GM18499 (cell line): ENCODE data around the gene CALML6.

ENCODE experiments used
- ATAC-seq: cut with Tn5 transposase; IDR thresholded peaks from one replicate; pipeline ENCODE4 v1.9.1; 2021; ENCODE audit warnings: moderate number of reproducible peaks; ENCODE audit not compliant: insufficient read depth, unreplicated experiment

Gene CALML6

DNA sequence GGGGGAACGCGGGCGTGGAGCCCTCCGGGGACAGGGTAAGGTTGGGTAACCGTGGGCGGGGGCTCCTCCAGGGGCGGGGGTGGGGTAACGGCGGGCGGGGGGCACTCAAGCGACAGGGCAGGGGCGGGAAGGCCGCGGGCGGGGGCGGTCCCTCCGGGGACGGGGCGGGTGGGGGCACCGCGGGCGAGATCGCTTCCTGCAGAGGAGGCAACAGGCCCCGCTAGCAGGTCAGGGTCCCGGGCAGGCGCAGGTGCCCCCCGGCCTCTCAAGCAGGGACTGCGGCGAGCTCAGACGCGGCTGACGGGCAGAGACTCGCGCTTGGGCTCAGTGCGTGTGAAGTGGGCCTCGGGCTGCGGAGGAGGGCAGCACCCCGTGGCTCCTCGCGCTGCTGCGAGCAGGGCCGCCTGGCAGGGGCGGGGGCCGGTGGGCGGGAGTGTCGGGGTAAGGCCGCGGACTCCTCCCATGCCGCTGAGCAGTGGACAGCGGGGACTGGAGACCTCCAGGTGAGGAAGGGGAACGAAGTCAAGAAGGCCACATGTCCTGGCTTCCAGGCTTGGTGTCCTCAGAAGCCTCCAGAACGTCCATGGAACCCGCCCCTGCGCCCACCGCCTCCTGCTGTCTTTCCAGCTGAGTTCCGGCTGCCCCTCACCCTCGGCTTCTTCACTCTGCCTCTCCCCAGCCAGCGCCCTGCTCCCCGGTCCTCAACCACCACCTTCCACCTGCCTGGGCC is 23.5 kb upstream of the CALML6 start:
- ATAC-seq: no peak

DNA sequence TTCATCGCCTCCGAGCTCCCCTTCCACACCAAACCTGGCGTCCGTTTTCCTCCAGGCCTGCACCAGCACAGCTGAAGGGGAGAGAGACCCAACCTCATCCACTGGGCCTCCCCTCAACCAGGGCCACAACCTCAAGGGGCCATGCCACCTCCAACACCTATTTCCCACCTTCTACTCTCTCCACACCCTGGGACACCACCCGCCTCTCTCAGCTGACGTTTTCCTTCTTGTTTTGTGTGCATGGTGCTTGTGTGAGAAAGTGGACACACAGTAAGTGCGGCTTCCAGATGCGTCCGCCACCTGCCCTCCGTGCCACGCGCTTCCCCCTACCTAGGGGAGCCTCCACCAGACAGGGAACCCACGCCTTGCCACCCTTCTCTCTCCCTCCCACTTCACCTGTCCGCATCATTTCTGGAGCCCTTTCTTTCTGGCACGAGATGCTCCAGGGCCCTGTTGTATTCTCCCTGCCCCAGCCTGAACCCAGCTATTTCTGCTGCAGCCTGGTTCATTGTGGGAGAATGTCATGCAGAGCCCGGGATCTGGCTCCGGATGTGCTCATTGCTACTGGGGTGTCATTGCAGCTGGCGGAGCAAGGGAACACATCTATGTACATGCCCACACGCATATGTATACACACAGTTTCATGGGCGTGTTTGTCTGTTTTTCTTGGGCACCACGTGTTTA is 22.8 kb upstream of the CALML6 start:
- no peak for ATAC-seq

GRCh38 chr1:1892763-1893120 is 22.3 kb upstream of the CALML6 start:
- ATAC-seq: no peak

GRCh38 chr1:1893291-1893985 is 21.6 kb upstream of the CALML6 start:
- ATAC-seq: no peak

DNA sequence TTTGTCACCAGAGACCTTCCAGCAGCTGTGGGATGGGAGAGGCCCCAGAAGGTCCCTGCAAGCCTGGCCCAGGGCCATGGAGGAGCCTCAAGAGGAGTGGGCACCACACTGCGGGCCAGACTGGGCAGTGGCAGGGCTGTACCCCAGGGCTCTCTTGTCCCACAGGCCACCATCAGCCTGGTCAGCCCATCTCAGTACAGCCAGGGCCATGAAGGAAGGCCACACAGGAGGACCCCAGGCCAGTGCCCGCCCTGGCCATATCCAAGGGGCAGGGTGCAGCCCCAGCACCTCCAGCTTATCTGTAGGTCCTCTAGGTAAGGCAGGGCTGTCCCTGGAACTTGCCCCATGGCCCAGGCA is 21.1 kb upstream of the CALML6 start:
- no peak for ATAC-seq

- no peak for ATAC-seq
Measured at GRCh38 chr1:1894354-1895059, 20.6 kb upstream of the CALML6 start.

DNA sequence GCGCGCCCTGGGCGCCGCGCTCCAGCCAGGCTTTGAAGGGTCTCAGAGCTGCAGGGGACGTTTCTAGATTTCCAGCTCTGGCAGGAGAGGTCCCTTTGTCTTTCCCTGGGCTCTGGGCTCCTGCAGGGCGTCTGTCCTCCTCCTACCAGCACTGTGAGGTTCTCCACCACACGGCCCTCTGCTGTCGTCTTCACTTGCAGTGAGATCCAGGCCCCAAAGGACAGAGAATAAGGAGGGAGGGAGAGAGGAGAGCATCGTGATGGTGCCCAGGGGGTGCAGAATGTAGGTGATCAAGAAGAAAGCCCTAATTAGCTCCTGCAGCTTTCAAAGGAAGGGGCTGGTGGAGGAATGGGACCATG is 20.0 kb upstream of the CALML6 start:
- ATAC-seq: no peak

DNA sequence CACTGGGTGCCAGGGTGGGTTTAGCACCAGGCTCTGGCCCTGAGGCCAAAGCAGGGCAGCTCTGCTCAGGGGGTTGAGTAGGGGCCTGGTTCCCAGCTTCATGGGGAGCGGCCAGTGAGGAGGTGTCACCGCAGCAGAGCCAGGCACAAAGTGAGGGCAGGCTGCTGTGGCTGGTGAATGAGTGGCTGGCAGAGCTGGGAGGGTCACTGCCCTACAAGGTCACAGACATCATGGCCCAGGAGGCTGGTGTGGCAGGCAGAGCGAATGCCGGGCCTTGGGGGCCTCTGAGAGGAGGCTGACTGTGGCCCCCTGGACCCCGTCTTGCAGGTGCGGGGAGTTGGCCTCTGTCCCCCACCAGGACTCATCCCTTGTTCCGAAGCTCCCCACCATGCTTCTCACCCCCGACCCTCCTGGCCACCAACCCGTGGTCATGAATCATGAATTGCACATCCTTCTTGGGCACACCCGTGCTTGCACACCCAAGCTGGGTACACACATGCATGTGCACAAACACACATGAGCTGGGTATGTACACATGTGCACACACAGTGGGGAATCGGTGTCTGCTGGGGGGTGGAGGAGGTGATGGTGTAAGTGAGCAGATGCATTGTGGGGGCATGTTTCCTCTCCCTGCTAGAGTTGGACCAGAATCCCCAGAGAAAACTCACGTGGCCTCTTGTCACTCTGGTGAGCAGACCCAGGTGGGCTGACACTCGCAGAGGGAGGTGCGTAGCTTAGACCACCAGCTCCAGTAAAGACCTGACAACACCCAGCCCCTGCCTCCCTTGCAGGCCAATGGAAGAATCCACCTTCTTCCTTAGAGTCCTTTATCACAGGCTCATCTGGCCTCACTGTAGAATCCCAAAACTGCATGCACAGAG is 19.4 kb upstream of the CALML6 start:
- ATAC-seq: no peak

DNA sequence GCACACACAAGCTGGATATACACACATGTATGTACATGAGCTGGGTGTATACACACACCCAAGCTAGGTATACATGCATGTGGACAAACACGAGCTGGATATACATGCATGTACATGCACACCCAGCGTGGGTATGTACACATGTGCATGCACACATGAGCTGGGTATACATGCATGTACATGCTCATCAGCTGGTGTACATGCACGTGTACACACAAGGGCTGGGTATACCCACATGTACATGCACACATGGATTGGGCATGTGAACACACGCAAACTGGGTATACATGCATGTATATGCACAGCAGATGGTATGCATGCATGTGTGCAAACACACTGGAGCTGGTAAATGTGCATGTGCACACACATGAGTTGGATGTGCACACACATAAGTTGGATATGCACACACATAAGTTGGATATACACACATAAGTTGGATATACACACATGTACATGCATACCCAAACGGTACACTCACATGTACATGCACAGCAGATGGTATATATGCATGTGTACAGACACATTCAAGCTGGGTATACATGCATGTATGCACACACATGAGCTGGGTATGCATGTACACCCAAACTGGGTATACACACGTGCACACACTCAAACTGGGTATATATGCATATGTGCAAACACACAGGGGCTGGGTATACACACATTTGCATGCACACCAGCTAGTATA is 16.7 kb upstream of the CALML6 start:
- ATAC-seq: no peak

DNA sequence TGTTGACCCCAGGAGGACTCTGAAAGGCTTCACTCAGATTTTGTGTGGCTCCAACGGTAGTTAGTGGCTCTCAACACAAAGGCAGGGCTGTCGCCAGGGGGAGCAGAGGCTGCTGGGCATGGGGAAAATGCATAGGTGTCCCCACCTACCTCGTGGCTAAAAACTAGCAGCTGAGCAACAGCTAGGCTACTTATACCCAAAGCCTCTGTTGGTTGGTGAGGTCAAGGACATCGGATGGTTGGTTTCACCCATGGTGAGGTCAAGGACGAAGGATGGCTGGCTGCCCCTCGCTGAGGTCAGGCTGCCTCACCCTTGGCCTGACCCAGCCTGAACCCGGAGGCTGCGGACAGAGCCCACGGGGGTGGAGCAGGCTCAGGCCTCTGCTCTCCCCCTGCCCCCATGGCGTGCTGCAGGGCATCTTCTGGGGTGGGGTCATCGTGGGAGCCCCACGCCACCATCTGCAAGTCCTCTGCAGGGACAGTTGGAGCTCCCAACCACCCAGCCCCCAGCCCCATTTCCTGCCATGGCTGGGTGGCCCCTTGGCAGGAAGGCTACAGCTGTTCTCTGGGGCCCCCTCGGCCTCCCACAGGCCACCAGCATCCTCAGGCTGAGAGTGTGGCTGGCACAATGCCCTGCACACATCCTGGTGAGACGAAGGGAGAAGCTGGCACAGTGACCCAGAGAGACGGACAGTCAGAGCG is 15.6 kb upstream of the CALML6 start:
- no peak for ATAC-seq

- ATAC-seq: no peak
Measured at GRCh38 chr1:1899967-1900327, 15.1 kb upstream of the CALML6 start.

GRCh38 chr1:1900883-1901640 is 14.0 kb upstream of the CALML6 start:
- no peak for ATAC-seq

- no peak for ATAC-seq
Measured at GRCh38 chr1:1901641-1902294, 13.3 kb upstream of the CALML6 start.

DNA sequence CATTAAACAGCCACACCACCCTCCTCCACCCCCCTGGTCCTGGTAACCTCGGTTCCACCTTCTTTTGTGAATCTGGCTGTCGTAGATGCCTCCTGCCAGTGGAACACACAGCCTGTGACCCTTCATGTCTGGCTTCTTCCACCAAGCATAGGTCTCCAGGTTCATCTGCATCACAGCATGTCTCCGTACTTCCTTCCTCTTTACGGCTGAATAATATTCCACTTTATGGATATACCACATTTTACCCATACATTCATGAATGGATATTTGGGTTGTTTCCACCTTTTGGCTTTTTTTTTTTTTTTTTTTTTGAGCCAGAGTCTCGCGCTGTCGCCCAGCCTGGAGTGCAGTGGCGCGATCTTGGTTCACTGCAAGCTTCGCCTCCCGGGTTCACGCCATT is 11.8 kb upstream of the CALML6 start:
- ATAC-seq: no peak

GRCh38 chr1:1906185-1907097 is 8.6 kb upstream of the CALML6 start:
- ATAC-seq: no peak

GRCh38 chr1:1907098-1907736 is 7.8 kb upstream of the CALML6 start:
- ATAC-seq: no peak

- ATAC-seq: no peak
Measured at GRCh38 chr1:1908506-1908791, 6.6 kb upstream of the CALML6 start.
